HG02885 (cell line): ENCODE data around the gene LTK.

ENCODE experiments used
- ATAC-seq: cut with Tn5 transposase; IDR thresholded peaks from one replicate; pipeline ENCODE4 v1.9.1; 2021; ENCODE audit warnings: mild to moderate bottlenecking; ENCODE audit not compliant: unreplicated experiment, poor library complexity

Gene LTK

DNA sequence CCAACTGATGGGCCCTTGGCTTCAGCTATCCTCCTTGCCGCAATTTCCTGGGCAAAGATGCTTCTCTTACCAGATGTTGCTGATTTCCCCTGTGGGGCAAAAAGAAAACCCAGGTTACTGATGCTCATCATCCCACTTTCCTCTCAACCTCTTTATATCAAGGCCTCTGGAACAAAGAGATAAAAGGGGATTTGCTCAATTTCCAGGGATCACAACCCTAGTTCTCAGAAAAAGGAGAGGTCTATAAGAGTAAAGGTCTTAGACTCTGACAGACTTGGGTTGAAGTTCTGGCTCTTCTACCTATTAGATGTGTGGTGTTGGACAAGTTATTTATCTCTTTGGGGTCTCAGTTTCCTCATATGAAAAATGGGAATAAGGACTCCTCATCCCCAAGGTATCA is 21.9 kb upstream of the LTK start:
- ATAC-seq, result no peak

DNA sequence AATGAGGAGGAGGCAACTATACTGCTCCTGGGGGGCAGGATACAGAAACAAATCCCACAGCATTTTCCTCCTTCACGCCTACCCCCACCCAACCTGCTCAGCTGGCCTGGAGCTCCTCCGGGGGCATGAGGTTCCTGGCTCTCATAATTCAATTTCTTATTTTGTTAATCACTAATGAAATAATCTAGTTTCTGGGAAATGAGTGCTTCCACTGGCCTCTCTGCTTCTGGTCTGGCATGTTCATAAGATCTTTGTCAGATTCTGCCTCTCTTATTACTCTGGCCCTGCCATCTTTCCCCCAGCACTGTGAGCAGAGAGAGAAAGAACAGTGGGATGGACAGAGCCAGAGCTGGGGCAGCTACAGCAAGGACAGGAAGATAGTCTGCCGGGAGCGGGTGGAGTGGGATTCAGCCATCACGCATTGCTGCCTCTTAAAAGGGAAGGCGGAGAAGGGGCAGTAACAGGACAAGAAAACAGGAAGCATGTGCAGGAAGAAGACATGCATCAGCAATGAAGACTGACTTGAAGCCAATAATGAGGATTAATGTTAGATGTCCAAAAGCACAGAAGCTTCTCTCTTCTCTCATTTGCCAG is 16.8 kb upstream of the LTK start:
- no peak for ATAC-seq

GRCh38 chr15:41523097-41523496 is 9.5 kb upstream of the LTK start:
- no peak for ATAC-seq

- ATAC-seq, result no peak
Measured at GRCh38 chr15:41521614-41522013, 8.0 kb upstream of the LTK start.

DNA sequence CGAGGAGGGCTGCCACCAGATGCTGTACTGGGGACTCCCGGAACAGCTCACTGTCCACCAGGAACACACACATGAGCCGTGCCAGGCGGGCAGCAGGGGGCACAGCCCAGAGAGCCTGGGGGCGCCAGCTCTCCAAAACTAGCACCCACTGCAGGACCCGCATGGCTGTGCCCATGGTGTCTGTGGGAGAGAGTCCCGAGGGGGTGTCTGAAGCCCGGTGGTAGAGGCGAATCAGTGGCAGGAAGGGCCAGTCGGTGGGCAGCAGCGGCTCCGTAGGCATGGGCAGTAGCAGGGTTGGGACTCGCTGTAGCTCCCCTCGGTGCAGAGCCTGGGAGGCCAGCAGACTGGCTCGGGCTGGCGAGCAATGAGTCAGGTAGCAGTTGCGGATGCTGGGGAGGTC is 7.0 kb upstream of the LTK start:
- no peak for ATAC-seq

DNA sequence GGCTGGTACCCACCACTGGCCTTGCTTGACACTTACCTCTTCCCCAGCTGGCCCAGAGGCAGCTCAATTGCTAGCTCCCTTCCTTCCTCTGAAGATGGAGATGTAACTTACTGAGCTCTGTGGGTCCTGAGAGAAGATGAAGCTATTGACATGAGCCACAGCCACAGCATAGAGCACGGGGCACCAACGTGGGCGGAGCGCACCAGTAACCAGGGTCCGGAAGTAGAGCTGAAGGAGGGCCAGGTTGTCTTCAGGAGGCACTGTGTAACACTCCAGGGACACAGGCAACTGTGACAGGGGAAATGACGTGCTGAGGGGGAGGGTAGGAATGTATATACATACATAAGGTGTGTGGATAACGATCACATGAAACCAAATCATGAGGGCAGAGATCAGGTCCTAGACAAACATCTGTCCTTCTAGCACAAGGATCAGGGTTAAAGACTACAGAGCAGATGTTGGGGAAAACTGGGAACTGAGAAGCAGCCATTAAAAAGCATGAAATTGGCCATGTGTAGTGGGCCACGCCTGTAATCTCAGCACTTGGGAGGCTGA is 4.3 kb upstream of the LTK start:
- ATAC-seq, result no peak

GRCh38 chr15:41512940-41513505 is 604 bp downstream of the LTK start:
- ATAC-seq, result no peak

GRCh38 chr15:41512512-41512939 is 1.1 kb downstream of the LTK start:
- no peak for ATAC-seq

DNA sequence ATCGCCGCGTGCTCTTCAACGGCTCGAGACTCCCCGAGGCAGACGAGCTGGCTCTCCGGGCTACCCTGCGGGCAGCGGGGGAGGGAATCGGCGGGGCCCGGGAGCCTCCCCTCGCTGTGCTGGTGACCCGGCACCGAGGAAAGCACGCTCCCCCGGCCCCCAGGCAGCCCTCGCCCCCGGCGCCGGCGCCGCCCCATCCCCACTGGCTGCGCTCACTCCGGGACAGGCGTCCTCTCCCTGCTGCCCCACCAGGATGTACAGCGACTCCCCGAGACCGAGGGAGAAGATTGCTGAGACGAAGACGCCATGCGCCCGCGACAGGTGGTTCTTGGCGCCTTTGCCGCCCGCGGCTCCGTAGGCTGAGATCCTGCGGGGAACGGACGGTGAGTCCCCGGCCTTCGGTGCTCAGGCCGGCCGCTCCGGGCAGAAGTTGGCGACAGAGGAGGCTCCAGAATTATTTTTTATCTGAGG is 1.7 kb downstream of the LTK start:
- ATAC-seq, result no peak

GRCh38 chr15:41511331-41511898 is 2.2 kb downstream of the LTK start:
- ATAC-seq, result no peak

DNA sequence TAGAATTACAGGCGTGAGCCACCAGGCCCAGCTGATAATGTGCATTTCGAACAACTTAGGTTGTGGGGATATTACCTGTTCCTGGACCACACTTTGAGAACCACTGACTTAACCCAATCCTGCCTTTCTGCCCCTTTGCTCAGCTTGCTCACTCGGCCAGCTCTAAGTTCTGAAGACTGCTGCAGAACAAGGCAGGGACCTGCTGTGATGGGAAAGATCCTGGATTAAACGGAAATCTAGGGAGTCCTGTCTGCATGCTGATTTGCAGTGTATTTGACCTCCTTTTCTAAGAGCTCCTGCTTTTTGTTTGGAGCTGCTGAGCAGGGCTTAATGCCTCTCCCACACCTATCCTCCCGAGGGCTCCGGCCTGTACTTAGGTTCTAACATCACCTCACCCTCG is 2.9 kb downstream of the LTK start:
- ATAC-seq, result no peak

DNA sequence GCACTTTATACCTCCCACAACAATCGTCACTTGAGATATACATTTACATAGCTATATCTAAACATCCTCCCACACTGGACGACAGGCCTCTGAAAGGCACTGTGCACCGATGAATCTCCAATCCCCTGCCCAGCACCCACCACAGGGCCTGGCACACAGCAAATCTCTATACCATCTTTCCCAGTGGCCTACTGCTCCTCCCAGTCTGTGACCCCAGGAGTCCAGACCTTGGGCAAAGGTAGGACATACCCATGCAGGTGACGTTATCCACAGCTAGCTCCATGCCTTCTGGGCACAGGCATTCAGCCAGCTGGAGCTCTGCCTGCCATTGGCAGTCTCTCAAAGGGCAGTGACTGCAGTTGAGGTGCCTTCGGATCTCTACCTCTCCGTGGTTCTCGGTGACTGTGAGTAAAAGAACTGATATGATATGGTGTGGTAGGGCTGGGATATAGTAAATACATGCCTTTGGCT is 5.8 kb downstream of the LTK start:
- no peak for ATAC-seq

DNA sequence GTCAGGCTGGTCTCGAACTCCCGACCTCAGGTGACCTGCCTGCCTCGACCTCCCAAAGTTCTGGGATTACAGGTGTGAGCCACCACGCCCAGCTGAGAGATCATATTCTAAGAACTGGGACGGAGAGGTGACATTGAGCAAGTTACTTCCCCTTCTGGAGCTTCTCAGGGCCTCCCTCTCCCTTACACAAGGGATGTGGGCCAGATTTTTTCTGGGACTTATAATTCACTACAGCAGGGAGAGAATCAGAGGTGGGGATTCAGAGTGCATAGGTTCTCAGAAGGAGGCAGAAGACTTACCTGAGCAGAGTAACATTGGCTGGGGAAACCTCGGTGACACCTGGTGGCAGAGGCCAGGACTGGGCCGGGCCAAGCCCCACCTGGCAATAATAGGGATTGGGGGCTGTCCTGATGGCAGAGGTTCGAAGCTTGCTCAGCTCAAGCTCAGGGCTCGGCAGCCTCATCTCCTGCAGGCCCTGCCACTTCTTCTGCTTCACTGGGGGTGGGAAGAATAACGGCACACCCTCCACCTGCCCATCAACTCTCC is 6.8 kb downstream of the LTK start:
- ATAC-seq, result no peak

GRCh38 chr15:41505776-41506175 is 7.9 kb downstream of the LTK start:
- ATAC-seq, result no peak

- no peak for ATAC-seq
Measured at GRCh38 chr15:41504751-41505492, 8.7 kb downstream of the LTK start.

- no peak for ATAC-seq
Measured at GRCh38 chr15:41503669-41504010, 10.0 kb downstream of the LTK start.

- ATAC-seq, result no peak
Measured at GRCh38 chr15:41502795-41503668, 10.6 kb downstream of the LTK start.

DNA sequence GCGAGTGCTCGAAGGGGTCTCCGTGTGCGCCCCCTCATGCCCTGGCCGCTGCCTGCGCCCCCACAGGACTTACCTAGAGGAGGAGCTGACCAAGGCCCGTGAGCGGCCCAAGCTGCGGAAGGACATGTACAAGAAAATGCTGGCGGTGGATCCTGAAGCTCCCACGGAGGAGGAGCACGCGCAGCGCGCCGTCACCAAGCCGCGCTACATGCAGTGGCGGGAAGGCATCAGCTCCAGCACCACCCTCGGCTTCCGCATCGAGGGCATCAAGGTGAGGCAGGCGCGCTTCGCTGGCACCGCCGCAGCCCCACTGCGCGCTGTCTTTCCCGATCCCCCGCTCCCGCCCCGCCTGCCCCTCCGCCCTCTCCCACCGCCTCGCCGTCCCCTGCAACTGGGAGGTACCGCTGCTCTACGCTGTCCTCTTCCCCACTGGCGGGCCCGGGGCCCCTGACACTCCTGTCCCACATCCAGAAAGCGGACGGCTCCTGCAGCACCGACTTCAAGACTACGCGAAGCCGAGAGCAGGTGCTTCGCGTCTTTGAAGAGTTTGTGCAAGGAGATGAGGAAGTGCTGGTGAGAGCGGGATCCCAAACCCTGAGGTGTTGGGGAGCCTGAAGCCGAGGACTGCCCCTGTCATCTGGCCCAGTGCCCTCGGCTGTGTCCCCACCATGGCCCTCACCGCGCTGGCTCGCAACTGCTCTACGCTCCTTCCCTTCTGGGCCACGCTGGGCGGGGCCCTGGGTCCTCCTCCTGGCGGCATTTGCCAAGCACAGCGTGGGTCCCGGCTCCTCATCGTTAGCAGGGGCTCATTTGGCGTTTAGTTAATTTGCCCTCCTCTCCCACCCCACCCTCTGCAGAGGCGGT is 11.5 kb downstream of the LTK start:
- ATAC-seq, result no peak
